PFSK-1 (cell line): ENCODE results near the gene HRH1.

Experiments used
- POLR2AphosphoS5 ChIP-seq: IDR thresholded peaks from 2 replicates; pipeline ENCODE4 v1.6.1; 2012; ENCODE audit warnings: low read depth, mild to moderate bottlenecking, control low read depth, low read length, moderate library complexity
- SIN3A ChIP-seq: IDR thresholded peaks from 2 replicates; pipeline ENCODE4 v1.6.1; 2012; ENCODE audit warnings: mild to moderate bottlenecking, low read length, moderate library complexity, borderline replicate concordance; ENCODE audit not compliant: insufficient read depth
- TAF1 ChIP-seq: IDR thresholded peaks from 2 replicates; pipeline ENCODE4 v1.6.1; 2012; ENCODE audit warnings: low read length, control low read depth, borderline replicate concordance; ENCODE audit not compliant: insufficient read depth

DNA sequence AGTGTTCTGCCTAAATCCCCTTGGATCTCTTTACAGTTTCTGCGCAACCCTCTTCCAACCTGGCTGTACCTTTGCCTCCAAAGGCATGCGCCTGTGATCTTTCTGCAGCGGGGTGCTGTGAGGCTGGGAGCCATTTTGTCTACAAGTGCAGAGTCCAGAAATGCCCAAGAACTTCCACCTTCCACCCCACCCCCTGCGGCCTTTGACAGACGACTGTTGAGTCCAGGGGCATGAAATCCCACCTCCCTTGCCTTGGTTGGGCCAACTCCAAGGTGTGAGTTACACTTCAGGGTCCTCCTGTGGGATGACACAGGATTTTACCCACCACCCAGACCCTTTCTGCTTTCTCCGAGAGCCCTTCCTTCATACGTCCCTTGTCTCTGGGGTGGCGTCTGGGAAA, 24.1 kb downstream of the HRH1 start:
- no peak for TF ChIP-seq TAF1
- no peak for TF ChIP-seq POLR2AphosphoS5
- no peak for TF ChIP-seq SIN3A
